Activated B cell treated with CpG ODN at 0.5 μM for 24 hours (primary cell): Measurements from ENCODE around the gene HPSE. TPM values are rescaled to one million over a fixed set of nuclear protein-coding genes. Genes with fewer than 3 reads are reported as not detected.
"Not testable (repeated sequence)": the region's sequence is repeated elsewhere in the genome, so short reads cannot be mapped to it uniquely, and the experiment has no call there.

Source experiments
- ATAC-seq: fragments of 200-7000 bp; cut with Tn5 transposase; one replicate; pipeline ENCODE4 v1.10.0; 2021; ENCODE audit warnings: low read depth, mild to moderate bottlenecking, moderate library complexity
- CTCF ChIA-PET: fragments of 350-600 bp; sonication (Branson Sonifier 250); formaldehyde crosslinking; loops from one replicate; lab custom pipeline; 2021; ENCODE audit warnings: antibody characterized with exemption; lab: Charles Lee
- POLR2A ChIA-PET: fragments of 350-600 bp; sonication (Branson Sonifier 250); formaldehyde crosslinking; loops from one replicate; lab custom pipeline; 2021; ENCODE audit warnings: antibody characterized with exemption; lab: Charles Lee
- DNase-seq: peaks from one replicate; pipeline ENCODE4 v3.0.0; 2022
- H3K27ac Mint-ChIP-seq: one replicate; pipeline ENCODE4 v1.8.0; 2020; ENCODE audit warnings: mixed read lengths
- H3K27me3 Mint-ChIP-seq: one replicate; pipeline ENCODE4 v1.8.0; 2021; ENCODE audit warnings: mixed read lengths
- H3K36me3 Mint-ChIP-seq: one replicate; pipeline ENCODE4 v1.8.0; 2021; ENCODE audit warnings: low read depth, mixed read lengths
- H3K4me1 Mint-ChIP-seq: one replicate; pipeline ENCODE4 v1.8.0; 2021; ENCODE audit warnings: mixed read lengths
- H3K4me3 Mint-ChIP-seq: one replicate; pipeline ENCODE4 v1.8.0; 2020; ENCODE audit warnings: mild to moderate bottlenecking, mixed read lengths
- H3K9me3 Mint-ChIP-seq: one replicate; pipeline ENCODE4 v1.8.0; 2020; ENCODE audit warnings: mixed read lengths
- CTCF ChIP-seq: fragments of 200-600 bp; IDR thresholded peaks from one replicate; pipeline ENCODE4 v1.8.0; 2022; ENCODE audit warnings: antibody characterized with exemption, mild to moderate bottlenecking
- intact Hi-C: fragments of 100-400 bp; cut with micrococcal nuclease; formaldehyde crosslinking; loops from one replicate; pipeline ENCODE4 v1.15.1; 2024
- total RNA-seq: library from RNA; stranded (reverse); gene quantifications from 2 replicates; pipeline ENCODE4 v1.2.3, GENCODE V29; 2022

HPSE gene
- total RNA-seq, 1 donor from 2014 or later = 1.5 TPM

DNA sequence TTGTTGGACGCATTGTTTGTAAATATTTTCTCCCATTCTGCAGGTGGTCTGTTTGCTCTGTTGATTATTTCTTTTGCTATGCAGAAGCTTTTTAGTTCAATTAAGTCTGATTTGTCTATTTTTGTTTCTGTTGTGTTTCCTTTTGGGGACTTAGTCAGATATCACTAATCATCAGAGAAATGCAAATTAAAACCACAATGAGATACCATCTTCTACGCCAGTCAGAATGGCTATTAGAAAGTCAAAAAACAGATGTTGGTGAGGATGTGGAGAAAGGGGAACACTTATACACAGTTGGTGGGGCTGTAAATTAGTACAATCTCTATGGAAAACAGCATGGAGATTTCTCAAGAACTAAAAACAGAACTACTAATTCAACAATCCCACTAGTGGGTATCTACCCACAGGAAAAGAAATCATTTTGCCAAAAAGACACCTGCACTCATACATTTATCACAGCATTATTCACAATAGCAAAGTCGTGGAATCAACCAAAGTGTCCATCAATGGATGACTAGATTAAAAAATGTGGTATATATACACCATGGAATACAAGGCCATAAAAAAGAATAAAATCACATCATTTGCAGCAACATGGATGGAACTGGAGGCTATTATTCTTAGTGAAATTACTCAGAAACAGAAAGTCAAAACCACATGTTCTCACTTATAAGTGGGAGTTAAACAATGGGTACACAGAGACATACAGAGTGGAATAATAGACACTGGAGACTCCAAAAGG, 58.2 kb downstream of the HPSE start:
- H3K4me1 Mint-ChIP-seq = peaks cover 54% of the 10 kb centered on the region
- DNase-seq (no peak), ATAC-seq (peak; percentile 57)
- TF ChIP-seq CTCF = no peak
- ChIA-PET CTCF (interaction anchor here (1.4 kb wide), 1 partner anchor 202 kb away, joined by 3 read pairs; no protein-coding TSS in a partner anchor), POLR2A (interaction anchor here (0.6 to 2.0 kb wide), 4 partner anchors 8 to 202 kb away, joined by 3 to 10 read pairs (median 6); partner anchors contain the start of gene COQ2)
- H3K27ac Mint-ChIP-seq = peak overlapping the region; percentile 89
- intact Hi-C loops = loop anchor here (1.0 kb wide), 1 partner anchor 10 kb away; no protein-coding TSS in a partner anchor
- H3K27me3 Mint-ChIP-seq = no peaks in the 10 kb centered on the region
- peaks cover 33% of the 10 kb centered on the region for H3K36me3 Mint-ChIP-seq
- H3K4me3 Mint-ChIP-seq = peak overlapping the region; percentile 59
- no peaks in the 10 kb centered on the region for H3K9me3 Mint-ChIP-seq

DNA sequence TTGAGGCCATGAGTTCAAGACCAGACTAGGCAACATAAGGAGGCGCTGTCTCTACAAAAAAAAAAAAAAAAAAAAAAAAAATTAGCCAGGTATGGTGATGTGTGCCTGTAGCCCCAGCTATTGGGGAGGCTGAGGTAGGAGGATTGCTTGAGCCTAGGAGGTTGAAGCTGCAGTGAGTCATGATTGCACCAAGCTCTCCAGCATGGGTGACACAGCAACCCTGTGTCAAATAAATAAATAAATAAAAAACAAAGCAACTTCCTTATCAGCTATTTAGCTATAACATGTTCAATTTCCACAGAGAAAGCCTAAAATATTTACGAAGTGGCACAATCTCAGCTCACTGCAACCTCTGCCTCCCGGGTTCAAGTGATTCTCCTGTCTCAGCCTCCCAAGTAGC, 60.7 kb downstream of the HPSE start:
- intact Hi-C loops = loop anchor here (1.0 kb wide), 1 partner anchor 8 kb away; no protein-coding TSS in a partner anchor
- not testable (repeated sequence) for H3K4me3 Mint-ChIP-seq, H3K9me3 Mint-ChIP-seq, ATAC-seq, DNase-seq, H3K27me3 Mint-ChIP-seq
- POLR2A ChIA-PET = interaction anchor here (0.9 to 1.0 kb wide), 2 partner anchors 17 to 164 kb away, joined by 3 read pairs; no protein-coding TSS in a partner anchor
- CTCF ChIA-PET = interaction anchor here (1.0 to 1.7 kb wide), 6 partner anchors 8 to 128 kb away, joined by 3 to 11 read pairs (median 4); no protein-coding TSS in a partner anchor
- peak overlapping the region; percentile 77 for H3K27ac Mint-ChIP-seq
- peaks cover 47% of the 10 kb centered on the region for H3K4me1 Mint-ChIP-seq
- H3K36me3 Mint-ChIP-seq = peaks cover 49% of the 10 kb centered on the region

GRCh38 chr4:83272900-83273299, 61.7 kb downstream of the HPSE start:
- H3K4me3 Mint-ChIP-seq = peak overlapping the region; percentile 13

GRCh38 chr4:83269256-83269655, 65.4 kb downstream of the HPSE start:
- peaks cover 50% of the 10 kb centered on the region for H3K36me3 Mint-ChIP-seq
- H3K9me3 Mint-ChIP-seq = no peaks in the 10 kb centered on the region
- no peak overlapping the region for H3K4me3 Mint-ChIP-seq
- no peak for DNase-seq
- intact Hi-C loops = no loop called here
- ChIA-PET POLR2A (no interaction called here), CTCF (interaction anchor here (5.6 kb wide), 1 partner anchor 12 kb away, joined by 51 read pairs; no protein-coding TSS in a partner anchor)
- ATAC-seq = no peak
- no peaks in the 10 kb centered on the region for H3K27me3 Mint-ChIP-seq
- TF ChIP-seq CTCF = no peak
- H3K27ac Mint-ChIP-seq = no peak overlapping the region
- peaks cover 38% of the 10 kb centered on the region for H3K4me1 Mint-ChIP-seq

More at GRCh38 chr4:83272900-83273299, 61.7 kb downstream of the HPSE start:
- peak overlapping the region; percentile 77 for H3K27ac Mint-ChIP-seq
- peaks cover 53% of the 10 kb centered on the region for H3K4me1 Mint-ChIP-seq
- H3K9me3 Mint-ChIP-seq = no peaks in the 10 kb centered on the region
- H3K36me3 Mint-ChIP-seq = peaks cover 48% of the 10 kb centered on the region
- intact Hi-C loops = loop anchor here (1.0 kb wide), 1 partner anchor 9 kb away; no protein-coding TSS in a partner anchor
- no peak for TF ChIP-seq CTCF
- DNase-seq (no peak), ATAC-seq (peak; percentile 85)
- CTCF ChIA-PET = interaction anchor here (1.0 to 1.8 kb wide), 8 partner anchors 8 to 162 kb away, joined by 3 to 11 read pairs (median 4); no protein-coding TSS in a partner anchor
- POLR2A ChIA-PET = interaction anchor here (0.7 kb wide), 1 partner anchor 11 kb away, joined by 3 read pairs; no protein-coding TSS in a partner anchor
- H3K27me3 Mint-ChIP-seq = no peaks in the 10 kb centered on the region

DNA sequence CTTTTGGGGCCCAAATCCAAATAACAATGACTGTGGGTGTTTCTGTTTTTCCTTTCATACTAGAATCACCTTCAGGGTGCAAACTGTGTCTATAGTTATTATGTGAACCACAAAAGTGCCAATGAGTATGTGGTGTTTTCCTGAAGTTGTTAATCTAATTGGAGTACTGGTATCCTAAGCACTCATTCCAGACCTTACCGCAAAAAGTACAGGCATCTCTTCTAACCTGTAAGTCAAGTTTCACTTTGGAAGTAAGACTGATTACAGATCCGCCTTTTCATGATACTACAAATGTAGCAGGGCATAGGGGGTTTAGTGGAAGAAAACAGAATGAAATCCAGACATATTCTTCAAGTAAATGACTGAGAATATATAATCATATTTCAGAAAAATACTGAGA, 66.2 kb downstream of the HPSE start:
- Mint-ChIP-seq H3K9me3 (no peaks in the 10 kb centered on the region), H3K4me1 (peaks cover 35% of the 10 kb centered on the region), H3K36me3 (peaks cover 55% of the 10 kb centered on the region), H3K27ac (no peak overlapping the region), H3K27me3 (no peaks in the 10 kb centered on the region), H3K4me3 (no peak overlapping the region)
- ATAC-seq (no peak), DNase-seq (no peak)
- ChIA-PET POLR2A (interaction anchor here (1.4 to 2.1 kb wide), 2 partner anchors 13 to 16 kb away, joined by 7 to 8 read pairs; partner anchors contain the start of gene COQ2), CTCF (interaction anchor here (5.6 kb wide), 1 partner anchor 12 kb away, joined by 51 read pairs; no protein-coding TSS in a partner anchor)
- intact Hi-C loops = no loop called here
- TF ChIP-seq CTCF = no peak
